ENCODE measurements around the gene NFE2L2.
"Not testable (repeated sequence)": the region's sequence is repeated elsewhere in the genome, so short reads cannot be mapped to it uniquely, and the experiment has no call there.

Gene NFE2L2

DNA sequence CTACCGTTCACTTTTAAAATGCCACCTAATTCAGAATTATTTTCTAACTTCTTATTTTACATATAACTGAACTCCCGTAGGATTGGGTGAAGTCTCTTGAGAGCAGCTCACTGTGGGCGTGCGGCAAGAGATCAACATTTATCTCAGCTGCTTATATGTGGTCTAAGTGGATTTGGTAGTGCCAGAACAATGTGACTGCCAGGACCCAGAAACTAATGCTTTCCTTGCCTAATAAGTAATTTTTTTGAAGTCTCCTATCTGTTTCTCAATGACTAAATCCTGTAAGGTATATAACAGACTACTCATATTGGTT is 11.2 kb upstream of the NFE2L2 start:
- no peak for DNase-seq

GRCh38 chr2:177275040-177275742 is 10.7 kb upstream of the NFE2L2 start:
- no peak for DNase-seq

- no peak for DNase-seq
Observed at GRCh38 chr2:177273408-177273807, 8.9 kb upstream of the NFE2L2 start.

- no peak for DNase-seq
Observed at GRCh38 chr2:177272765-177273164, 8.2 kb upstream of the NFE2L2 start.

- no peak for DNase-seq
Observed at GRCh38 chr2:177271981-177272666, 7.6 kb upstream of the NFE2L2 start.

DNA sequence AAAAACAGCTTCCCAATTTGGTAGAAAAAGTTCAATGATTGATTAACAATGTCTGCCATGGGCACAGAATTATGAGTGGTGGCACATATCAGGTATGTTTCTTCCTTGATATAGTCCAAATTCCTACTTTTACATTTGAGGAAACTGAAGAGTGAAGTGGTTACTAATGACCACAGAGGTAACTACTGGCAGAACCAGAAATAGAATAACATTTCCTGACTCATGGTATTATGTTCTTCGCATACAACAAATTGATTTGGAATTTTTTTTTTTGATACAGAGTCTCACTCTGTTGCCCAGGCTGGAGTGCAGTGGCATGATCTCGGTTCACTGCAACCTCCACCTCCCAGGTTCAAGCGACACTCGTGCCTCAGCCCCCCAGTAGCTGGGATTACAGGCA is 6.0 kb upstream of the NFE2L2 start:
- DNase-seq: no peak

- DNase-seq: no peak
Observed at GRCh38 chr2:177268901-177269300, 4.4 kb upstream of the NFE2L2 start.

DNA sequence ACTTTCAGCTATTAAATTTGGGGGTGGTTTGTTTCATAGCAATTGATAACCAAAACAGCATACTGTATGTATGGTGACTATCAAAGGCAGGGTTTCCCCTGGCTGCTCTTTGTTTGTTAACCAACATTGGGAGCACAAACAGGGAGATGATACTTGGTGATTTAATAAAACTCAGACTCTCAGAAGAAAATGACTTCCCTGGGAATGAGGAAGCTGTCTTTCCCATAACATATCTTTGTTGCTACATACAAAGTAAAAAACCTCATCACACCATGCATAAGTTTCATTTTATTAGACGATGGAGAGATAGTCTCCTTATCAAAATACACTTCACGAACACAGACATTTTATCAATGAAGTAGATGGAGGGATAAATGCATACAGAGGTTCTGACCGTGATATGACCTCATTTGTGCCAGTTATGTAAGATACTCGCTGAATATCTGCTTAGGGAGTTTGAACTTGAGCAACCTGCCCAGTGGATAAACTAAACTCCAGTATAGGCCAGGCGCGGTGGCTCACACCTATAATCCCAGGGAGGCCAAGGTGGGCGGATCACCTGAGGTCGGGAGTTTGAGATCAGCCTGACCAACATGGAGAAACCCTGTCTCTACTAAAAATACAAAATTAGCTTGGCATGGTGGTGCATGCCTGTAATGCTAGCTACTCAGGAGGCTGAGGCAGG is 3.8 kb upstream of the NFE2L2 start:
- no peak for DNase-seq

GRCh38 chr2:177266955-177267354 is 2.4 kb upstream of the NFE2L2 start:
- not testable (repeated sequence) for DNase-seq

- DNase-seq: no peak
Observed at GRCh38 chr2:177265824-177266817, 1.6 kb upstream of the NFE2L2 start.

- DNase-seq: no peak
Observed at GRCh38 chr2:177264209-177264692, 276 bp downstream of the NFE2L2 start.

DNA sequence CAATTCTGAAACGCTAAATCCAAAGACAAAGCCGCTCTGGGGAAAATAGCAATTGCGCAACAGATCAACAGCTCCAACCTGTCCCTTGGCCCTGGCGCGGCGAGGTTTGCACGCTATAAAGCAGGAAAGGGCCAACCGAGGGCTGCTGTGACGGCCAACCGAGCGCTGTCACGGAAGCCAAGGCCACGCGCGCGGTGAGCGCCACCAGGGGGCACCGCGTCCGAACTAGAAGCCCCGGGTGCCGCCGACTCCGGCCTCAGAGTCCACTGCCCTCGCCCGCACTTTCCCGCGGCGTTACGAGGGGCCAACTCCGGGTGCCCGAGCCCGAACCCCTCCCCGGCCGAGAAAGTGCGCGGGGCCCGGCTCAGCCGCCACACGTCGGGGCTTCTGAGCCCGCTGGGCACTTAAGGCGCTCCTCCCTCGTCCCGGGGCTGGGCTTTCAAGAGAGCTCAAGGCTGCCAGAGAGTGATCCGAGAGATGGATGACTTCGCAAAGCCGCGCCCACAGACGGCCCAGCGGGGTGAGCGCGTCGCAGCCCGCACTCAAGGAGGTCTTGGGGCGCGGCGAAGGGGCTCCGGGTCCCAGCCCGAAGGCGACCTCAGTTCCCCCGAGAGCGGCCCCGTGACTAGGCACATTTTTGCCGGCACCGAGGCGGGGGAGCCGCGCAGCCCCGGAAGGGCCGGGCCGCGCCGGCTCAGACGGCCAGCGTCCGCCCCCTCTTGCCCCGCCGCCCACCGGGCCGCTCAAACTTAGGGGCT is 897 bp downstream of the NFE2L2 start:
- peak; percentile 24 for DNase-seq

- DNase-seq: no peak
Observed at GRCh38 chr2:177262958-177263450, 1.5 kb downstream of the NFE2L2 start.

GRCh38 chr2:177262092-177262491 is 2.4 kb downstream of the NFE2L2 start:
- DNase-seq: no peak

DNA sequence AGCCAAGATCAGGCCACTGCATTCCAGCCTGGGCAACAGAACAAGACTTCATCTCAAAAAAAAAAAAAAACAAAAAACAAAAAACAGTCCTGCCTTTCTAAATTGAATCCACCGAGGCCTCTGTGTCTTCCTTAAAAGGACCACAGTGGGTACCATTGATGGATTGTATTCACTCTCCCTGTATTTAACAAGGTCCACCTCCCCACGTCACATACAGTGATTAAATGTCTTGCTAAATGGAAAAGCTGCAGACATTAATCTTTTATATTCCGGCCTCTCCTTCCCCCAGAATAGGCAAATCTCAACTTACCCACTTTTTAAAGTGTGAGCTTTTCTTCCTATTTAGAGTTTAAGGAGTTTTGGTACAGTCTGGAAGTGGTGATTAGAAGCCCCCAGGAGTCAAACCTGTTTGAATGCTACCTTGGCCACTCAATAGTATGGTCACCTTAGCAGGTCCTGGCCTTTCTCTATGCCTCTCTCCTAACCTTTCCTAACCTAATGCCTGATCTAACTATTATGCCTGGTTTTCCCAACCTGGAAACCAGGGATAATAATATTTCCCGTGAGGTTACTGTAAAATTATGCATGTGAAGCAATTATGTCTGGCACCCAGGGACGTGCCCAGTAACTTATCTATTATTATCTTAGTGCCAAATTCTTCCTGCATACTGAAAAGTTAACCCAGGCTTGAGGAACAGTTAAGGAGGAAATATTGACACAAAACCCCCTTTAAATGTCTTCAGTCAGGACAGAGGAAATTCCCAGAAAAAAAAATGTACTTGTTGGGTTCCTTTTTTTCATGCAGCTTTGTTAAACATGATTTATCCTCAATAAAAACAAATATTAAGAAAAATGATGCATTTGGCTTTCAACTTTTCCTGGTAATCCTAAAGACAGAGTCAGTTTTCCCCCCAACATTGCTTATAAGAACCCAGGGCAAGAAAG is 3.1 kb downstream of the NFE2L2 start:
- no peak for DNase-seq

DNA sequence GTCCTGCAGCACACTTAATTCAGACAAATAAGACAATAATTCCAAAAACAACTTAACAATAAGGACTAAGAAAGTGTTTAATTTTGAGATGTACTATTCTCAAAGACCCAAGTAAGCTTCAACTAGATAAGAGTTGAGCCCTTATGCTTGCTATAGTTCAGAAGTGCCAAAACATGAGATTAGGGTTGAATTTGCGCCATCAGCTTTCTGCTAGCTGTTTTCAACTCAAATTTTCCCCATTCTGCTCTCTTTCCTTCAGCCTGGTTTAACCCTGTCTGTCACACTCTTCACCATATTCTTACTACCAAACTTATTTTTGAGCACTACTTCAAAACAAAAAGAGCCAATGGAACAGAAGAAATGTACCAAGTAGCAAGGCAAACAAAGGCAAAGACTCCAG is 4.1 kb downstream of the NFE2L2 start:
- no peak for DNase-seq

- no peak for DNase-seq
Observed at GRCh38 chr2:177258059-177258458, 6.5 kb downstream of the NFE2L2 start.

DNA sequence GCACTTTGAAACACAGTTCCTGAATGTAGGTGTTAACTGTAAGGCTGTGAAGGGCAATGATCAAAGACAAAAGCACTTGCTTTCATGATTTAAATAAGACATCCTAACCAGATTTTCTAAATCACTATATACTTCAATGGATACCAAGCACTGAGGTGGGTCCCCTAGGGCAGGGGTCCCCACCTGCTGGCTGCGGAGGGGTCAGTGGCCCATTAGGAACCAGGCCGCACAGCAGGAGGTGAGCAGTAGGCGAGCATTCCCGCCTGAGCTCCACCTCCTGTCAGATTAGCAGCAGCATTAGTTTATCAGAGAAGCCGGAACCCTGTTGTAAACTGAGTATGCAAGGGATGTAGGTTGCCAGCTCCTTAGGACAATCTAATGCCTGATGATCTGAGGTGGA is 7.1 kb downstream of the NFE2L2 start:
- no peak for DNase-seq

GRCh38 chr2:177256695-177257094 is 7.8 kb downstream of the NFE2L2 start:
- DNase-seq: no peak

- DNase-seq: no peak
Observed at GRCh38 chr2:177256026-177256425, 8.5 kb downstream of the NFE2L2 start.

DNA sequence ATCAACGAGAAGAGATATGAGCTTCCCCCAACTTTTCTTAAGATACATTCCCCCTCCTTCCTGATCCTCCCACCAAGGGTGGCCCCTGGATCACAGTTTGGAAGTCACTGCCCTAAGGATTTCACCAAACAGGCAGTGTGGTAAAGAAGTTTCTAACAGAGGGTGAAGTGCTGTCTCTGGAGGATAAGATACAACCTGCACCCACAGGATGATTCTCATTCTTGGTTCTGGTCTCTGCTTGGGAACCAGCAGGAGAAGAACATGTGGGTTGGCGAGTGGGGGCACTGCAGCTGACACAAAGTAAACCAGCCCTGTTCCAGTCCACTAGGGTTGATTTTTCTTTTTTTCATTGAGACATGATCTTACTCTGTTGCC is 9.3 kb downstream of the NFE2L2 start:
- DNase-seq: no peak
